ENCODE data around the gene OPN3.

DNA sequence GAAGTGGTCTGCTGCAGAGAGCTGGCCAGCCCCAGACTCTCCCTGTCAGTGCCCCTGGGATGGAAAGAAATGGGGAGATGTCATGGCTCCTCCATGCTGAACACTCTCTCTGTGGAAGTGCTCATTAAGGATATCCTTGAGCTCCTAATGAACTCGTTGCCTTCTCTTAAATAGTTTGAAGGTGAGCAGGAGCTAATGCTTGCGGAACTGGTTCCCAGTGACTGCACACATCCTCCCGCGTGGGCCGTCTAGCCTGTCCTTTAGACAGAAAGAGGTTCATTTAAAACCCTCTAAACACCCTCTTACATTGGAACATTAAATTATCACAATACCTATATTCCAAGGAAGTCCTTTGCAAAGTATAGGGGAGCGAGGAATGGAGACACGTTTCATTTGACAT, 6.0 kb upstream of the OPN3 start:
- TF ChIP-seq, protein P1, sequence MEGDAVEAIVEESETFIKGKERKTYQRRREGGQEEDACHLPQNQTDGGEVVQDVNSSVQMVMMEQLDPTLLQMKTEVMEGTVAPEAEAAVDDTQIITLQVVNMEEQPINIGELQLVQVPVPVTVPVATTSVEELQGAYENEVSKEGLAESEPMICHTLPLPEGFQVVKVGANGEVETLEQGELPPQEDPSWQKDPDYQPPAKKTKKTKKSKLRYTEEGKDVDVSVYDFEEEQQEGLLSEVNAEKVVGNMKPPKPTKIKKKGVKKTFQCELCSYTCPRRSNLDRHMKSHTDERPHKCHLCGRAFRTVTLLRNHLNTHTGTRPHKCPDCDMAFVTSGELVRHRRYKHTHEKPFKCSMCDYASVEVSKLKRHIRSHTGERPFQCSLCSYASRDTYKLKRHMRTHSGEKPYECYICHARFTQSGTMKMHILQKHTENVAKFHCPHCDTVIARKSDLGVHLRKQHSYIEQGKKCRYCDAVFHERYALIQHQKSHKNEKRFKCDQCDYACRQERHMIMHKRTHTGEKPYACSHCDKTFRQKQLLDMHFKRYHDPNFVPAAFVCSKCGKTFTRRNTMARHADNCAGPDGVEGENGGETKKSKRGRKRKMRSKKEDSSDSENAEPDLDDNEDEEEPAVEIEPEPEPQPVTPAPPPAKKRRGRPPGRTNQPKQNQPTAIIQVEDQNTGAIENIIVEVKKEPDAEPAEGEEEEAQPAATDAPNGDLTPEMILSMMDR (IDR thresholded peaks at IDR 0.05), result no peak
- TF ChIP-seq POLR2A (IDR thresholded peaks at IDR 0.05; ENCODE audit: low read depth) (no peak), POLR2AphosphoS5 (IDR thresholded peaks at IDR 0.05) (no peak)
